Neutrophil (primary cell): ENCODE measurements around the gene TMEM242.

Source experiments
- H3K27ac ChIP-seq: fragments of 200-600 bp; sonication (generic); 2 replicates; pipeline ENCODE4 v1.5.1; 2016; ENCODE audit warnings: mild to moderate bottlenecking, moderate library complexity
- H3K27me3 ChIP-seq: fragments of 200-600 bp; sonication (generic); 2 replicates; pipeline ENCODE4 v1.6.0; 2016; ENCODE audit warnings: mild to moderate bottlenecking
- H3K36me3 ChIP-seq: fragments of 200-600 bp; sonication (generic); 2 replicates; pipeline ENCODE4 v1.5.1; 2017
- H3K4me1 ChIP-seq, 2 experiments: fragments of 200-600 bp in 1 of 2; sonication (generic) in 1 of 2; 1 replicate in 1 of 2; 2 replicates in 1 of 2; pipeline versions ENCODE4 v1.5.1 to v1.6.1; 2013 to 2016; ENCODE audit warnings: low read depth in 1 of 2, low read length in 1 of 2, mild to moderate bottlenecking in 1 of 2, moderate library complexity in 1 of 2; ENCODE audit not compliant: control insufficient read depth in 1 of 2, insufficient read depth in 1 of 2
- H3K4me3 ChIP-seq, 2 experiments: fragments of 200-600 bp in 1 of 2; sonication (generic) in 1 of 2; 1 replicate in 1 of 2; 2 replicates in 1 of 2; pipeline ENCODE4 v1.5.1; 2013 to 2016; ENCODE audit warnings: low read depth in 1 of 2, low read length in 1 of 2, mild to moderate bottlenecking in 1 of 2, moderate library complexity in 1 of 2
- H3K9me3 ChIP-seq: fragments of 200-600 bp; sonication (generic); 2 replicates; pipeline ENCODE4 v1.5.1; 2016
- CTCF ChIP-seq: fragments of 200-600 bp; sonication (generic); IDR thresholded peaks from 2 replicates; pipeline ENCODE4 v1.5.1; 2016; ENCODE audit warnings: antibody characterized with exemption

Gene TMEM242

GRCh38 chr6:157292202-157292601, 31.1 kb downstream of the TMEM242 start:
- H3K36me3 ChIP-seq, result peaks cover 23% of the 10 kb centered on the region
- no peaks in the 10 kb centered on the region for H3K9me3 ChIP-seq
- no peaks in the 10 kb centered on the region for H3K27me3 ChIP-seq
- H3K27ac ChIP-seq, result no peak overlapping the region
- no peak for TF ChIP-seq CTCF
- no peak overlapping the region for H3K4me3 ChIP-seq
- no peaks in the 10 kb centered on the region for H3K4me1 ChIP-seq

- H3K27me3 ChIP-seq, result no peaks in the 10 kb centered on the region
- no peak overlapping the region for H3K27ac ChIP-seq
- H3K4me3 ChIP-seq, result no peak overlapping the region
- no peak for TF ChIP-seq CTCF
- H3K4me1 ChIP-seq, result no peaks in the 10 kb centered on the region
- H3K36me3 ChIP-seq, result peaks cover 23% of the 10 kb centered on the region
- H3K9me3 ChIP-seq, result no peaks in the 10 kb centered on the region
Observed at GRCh38 chr6:157291356-157291755, 32.0 kb downstream of the TMEM242 start.

- Histone ChIP-seq H3K9me3 (no peaks in the 10 kb centered on the region), H3K4me3 (no peak overlapping the region), H3K4me1 (no peaks in the 10 kb centered on the region), H3K36me3 (peaks cover 23% of the 10 kb centered on the region), H3K27me3 (no peaks in the 10 kb centered on the region), H3K27ac (no peak overlapping the region)
- TF ChIP-seq CTCF, result no peak
Observed at GRCh38 chr6:157290797-157291196, 32.5 kb downstream of the TMEM242 start.

- H3K4me3 ChIP-seq, result no peak overlapping the region
- no peaks in the 10 kb centered on the region for H3K27me3 ChIP-seq
- no peak for TF ChIP-seq CTCF
- H3K36me3 ChIP-seq, result peaks cover 23% of the 10 kb centered on the region
- H3K27ac ChIP-seq, result no peak overlapping the region
- no peaks in the 10 kb centered on the region for H3K4me1 ChIP-seq
- no peaks in the 10 kb centered on the region for H3K9me3 ChIP-seq
Observed at GRCh38 chr6:157289764-157290163, 33.6 kb downstream of the TMEM242 start.

GRCh38 chr6:157288575-157288974, 34.7 kb downstream of the TMEM242 start:
- H3K4me1 ChIP-seq, result no peaks in the 10 kb centered on the region
- TF ChIP-seq CTCF, result no peak
- H3K4me3 ChIP-seq, result no peak overlapping the region
- H3K9me3 ChIP-seq, result no peaks in the 10 kb centered on the region
- H3K27ac ChIP-seq, result no peak overlapping the region
- H3K36me3 ChIP-seq, result peaks cover 23% of the 10 kb centered on the region
- no peaks in the 10 kb centered on the region for H3K27me3 ChIP-seq

GRCh38 chr6:157287923-157288322, 35.4 kb downstream of the TMEM242 start:
- no peaks in the 10 kb centered on the region for H3K9me3 ChIP-seq
- H3K4me3 ChIP-seq, result no peak overlapping the region
- H3K27ac ChIP-seq, result no peak overlapping the region
- H3K27me3 ChIP-seq, result no peaks in the 10 kb centered on the region
- no peaks in the 10 kb centered on the region for H3K4me1 ChIP-seq
- no peak for TF ChIP-seq CTCF
- peaks cover 23% of the 10 kb centered on the region for H3K36me3 ChIP-seq
